WTC11 (cell line): ENCODE measurements around the gene NPR3. TPM values are rescaled to one million over a fixed set of nuclear protein-coding genes. Genes with fewer than 3 reads are reported as not detected.

Experiments used
- ATAC-seq: fragments of 200-7000 bp; cut with Tn5 transposase; 2 replicates; pipeline ENCODE4 v1.10.0; 2021; ENCODE audit warnings: mild to moderate bottlenecking, moderate library complexity
- CTCF ChIA-PET: fragments of 300-600 bp; sonication (Branson Sonifier 250); formaldehyde crosslinking; loops from one replicate; lab custom pipeline; 2021; ENCODE audit warnings: antibody characterized with exemption; lab: Charles Lee
- POLR2A ChIA-PET: fragments of 350-600 bp; sonication (Branson Sonifier 250); formaldehyde crosslinking; loops from one replicate; lab custom pipeline; 2021; ENCODE audit warnings: antibody characterized with exemption; lab: Charles Lee
- DNase-seq: peaks from one replicate; pipeline ENCODE4 v3.0.0; 2021; ENCODE audit warnings: low spot score
- H3K27ac Mint-ChIP-seq: 2 replicates; pipeline ENCODE4 v1.8.0; 2021; ENCODE audit warnings: mixed read lengths
- H3K27me3 Mint-ChIP-seq: 2 replicates; pipeline ENCODE4 v1.8.0; 2021; ENCODE audit warnings: low read depth, mild to moderate bottlenecking, moderate library complexity, mixed read lengths
- H3K36me3 Mint-ChIP-seq: 2 replicates; pipeline ENCODE4 v1.8.0; 2021; ENCODE audit warnings: mixed read lengths
- H3K4me1 Mint-ChIP-seq: 2 replicates; pipeline ENCODE4 v1.8.0; 2022; ENCODE audit warnings: mixed read lengths
- H3K4me3 Mint-ChIP-seq: 2 replicates; pipeline ENCODE4 v1.8.0; 2021; ENCODE audit warnings: mild to moderate bottlenecking, moderate library complexity, mixed read lengths
- H3K9me3 Mint-ChIP-seq: 2 replicates; pipeline ENCODE4 v1.8.0; 2021; ENCODE audit warnings: mixed read lengths
- HMGA2 ChIP-seq: fragments of 250-450 bp; sonication (Bioruptor Pico); IDR thresholded peaks from 2 replicates; pipeline ENCODE4 v1.4.0; 2021; ENCODE audit warnings: mild to moderate bottlenecking, moderate library complexity
- KAT7 ChIP-seq: sonication (generic); formaldehyde crosslinking; IDR thresholded peaks from 2 replicates; pipeline ENCODE4 v1.8.1; 2023; ENCODE audit warnings: missing genetic modification reagents, mild to moderate bottlenecking, borderline replicate concordance
- MXD4 ChIP-seq: fragments of 250-450 bp; sonication (Bioruptor Pico); IDR thresholded peaks from 2 replicates; pipeline ENCODE4 v1.8.0; 2021; ENCODE audit warnings: mild to moderate bottlenecking, moderate library complexity, borderline replicate concordance
- MYBL2 ChIP-seq: sonication (generic); formaldehyde crosslinking; IDR thresholded peaks from 2 replicates; pipeline ENCODE4 v1.8.1; 2023; ENCODE audit warnings: mild to moderate bottlenecking, moderate library complexity, missing genetic modification reagents
- NR1H2 ChIP-seq: sonication (generic); formaldehyde crosslinking; IDR thresholded peaks from 2 replicates; pipeline ENCODE4 v1.9.0; 2021; ENCODE audit warnings: mild to moderate bottlenecking, moderate library complexity, missing genetic modification reagents
- PRRX2 ChIP-seq: fragments of 250-450 bp; sonication (Bioruptor Pico); IDR thresholded peaks from 2 replicates; pipeline ENCODE4 v1.8.0; 2021; ENCODE audit warnings: mild to moderate bottlenecking
- ZMAT4 ChIP-seq: fragments of 250-450 bp; sonication (Bioruptor Pico); IDR thresholded peaks from 2 replicates; pipeline ENCODE4 v1.9.0; 2021; ENCODE audit warnings: mild to moderate bottlenecking
- ZNF138 ChIP-seq: sonication (generic); formaldehyde crosslinking; conservative IDR thresholded peaks from 2 replicates; pipeline ENCODE4 v1.8.1; 2022; ENCODE audit warnings: mild to moderate bottlenecking, moderate library complexity, missing genetic modification reagents
- ZNF671 ChIP-seq: fragments of 250-450 bp; sonication (Bioruptor Pico); IDR thresholded peaks from 2 replicates; pipeline ENCODE4 v1.8.0; 2021; ENCODE audit warnings: mild to moderate bottlenecking
- total RNA-seq: library from RNA; stranded (reverse); gene quantifications from 3 replicates; pipeline ENCODE4 v1.2.3, GENCODE V29; 2021
- TF ChIP-seq, protein P1 (sequence below): sonication (generic); formaldehyde crosslinking; IDR thresholded peaks from 2 replicates; pipeline ENCODE4 v1.8.1; 2023; ENCODE audit warnings: mild to moderate bottlenecking, missing genetic modification reagents
- TF ChIP-seq, protein P2 (sequence below): fragments of 250-450 bp; sonication (Bioruptor Pico); IDR thresholded peaks from 2 replicates; pipeline ENCODE4 v2.1.2; 2022; ENCODE audit warnings: mild to moderate bottlenecking, moderate library complexity
- TF ChIP-seq, protein P3 (sequence below): sonication (generic); formaldehyde crosslinking; IDR thresholded peaks from 2 replicates; pipeline ENCODE4 v1.8.0; 2023; ENCODE audit warnings: missing genetic modification reagents, mild to moderate bottlenecking, borderline replicate concordance
- TF ChIP-seq, protein P4 (sequence below): sonication (generic); formaldehyde crosslinking; IDR thresholded peaks from 2 replicates; pipeline ENCODE4 v1.8.1; 2022; ENCODE audit warnings: mild to moderate bottlenecking, missing genetic modification reagents, moderate library complexity, borderline replicate concordance
- TF ChIP-seq, protein P5 (sequence below): sonication (generic); formaldehyde crosslinking; IDR thresholded peaks from 2 replicates; pipeline ENCODE4 v1.8.0; 2022; ENCODE audit warnings: mild to moderate bottlenecking, missing genetic modification reagents
- TF ChIP-seq, protein P6 (sequence below): sonication (generic); formaldehyde crosslinking; IDR thresholded peaks from 2 replicates; pipeline ENCODE4 v1.8.1; 2023; ENCODE audit warnings: mild to moderate bottlenecking, missing genetic modification reagents, borderline replicate concordance
- TF ChIP-seq, protein P7 (sequence below): sonication (generic); formaldehyde crosslinking; IDR thresholded peaks from 2 replicates; pipeline ENCODE4 v1.8.0; 2022; ENCODE audit warnings: mild to moderate bottlenecking, missing genetic modification reagents

NPR3 gene
- total RNA-seq, 1 experiment from 2014 or later = 0.09 TPM

GRCh38 chr5:32722957-32723356, 11.8 kb downstream of the NPR3 start:
- H3K4me3 Mint-ChIP-seq = no peak overlapping the region
- peaks cover 36% of the 10 kb centered on the region for H3K9me3 Mint-ChIP-seq
- DNase-seq (no peak), ATAC-seq (no peak)
- TF ChIP-seq, protein P1, sequence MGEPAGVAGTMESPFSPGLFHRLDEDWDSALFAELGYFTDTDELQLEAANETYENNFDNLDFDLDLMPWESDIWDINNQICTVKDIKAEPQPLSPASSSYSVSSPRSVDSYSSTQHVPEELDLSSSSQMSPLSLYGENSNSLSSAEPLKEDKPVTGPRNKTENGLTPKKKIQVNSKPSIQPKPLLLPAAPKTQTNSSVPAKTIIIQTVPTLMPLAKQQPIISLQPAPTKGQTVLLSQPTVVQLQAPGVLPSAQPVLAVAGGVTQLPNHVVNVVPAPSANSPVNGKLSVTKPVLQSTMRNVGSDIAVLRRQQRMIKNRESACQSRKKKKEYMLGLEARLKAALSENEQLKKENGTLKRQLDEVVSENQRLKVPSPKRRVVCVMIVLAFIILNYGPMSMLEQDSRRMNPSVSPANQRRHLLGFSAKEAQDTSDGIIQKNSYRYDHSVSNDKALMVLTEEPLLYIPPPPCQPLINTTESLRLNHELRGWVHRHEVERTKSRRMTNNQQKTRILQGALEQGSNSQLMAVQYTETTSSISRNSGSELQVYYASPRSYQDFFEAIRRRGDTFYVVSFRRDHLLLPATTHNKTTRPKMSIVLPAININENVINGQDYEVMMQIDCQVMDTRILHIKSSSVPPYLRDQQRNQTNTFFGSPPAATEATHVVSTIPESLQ (CRISPR knock-in tag) = no peak
- no peak for TF ChIP-seq ZNF671 (CRISPR knock-in tag)
- H3K27ac Mint-ChIP-seq = no peak overlapping the region
- H3K4me1 Mint-ChIP-seq = no peaks in the 10 kb centered on the region
- ChIA-PET CTCF (no interaction called here), POLR2A (no interaction called here)
- peaks cover 3% of the 10 kb centered on the region; the same call in 1 of the 2 replicates for H3K36me3 Mint-ChIP-seq
- H3K27me3 Mint-ChIP-seq = peaks cover 21% of the 10 kb centered on the region

- no peaks in the 10 kb centered on the region; the same call in 1 of the 2 replicates for H3K36me3 Mint-ChIP-seq
- peaks cover 25% of the 10 kb centered on the region for H3K9me3 Mint-ChIP-seq
- CTCF ChIA-PET = no interaction called here
- H3K4me1 Mint-ChIP-seq = no peaks in the 10 kb centered on the region
- DNase-seq = no peak
- peaks cover 9% of the 10 kb centered on the region for H3K27me3 Mint-ChIP-seq
- POLR2A ChIA-PET = no interaction called here
- no peak for ATAC-seq
- no peak overlapping the region for H3K27ac Mint-ChIP-seq
- no peak overlapping the region for H3K4me3 Mint-ChIP-seq
- TF ChIP-seq HMGA2 (no peak), PRRX2 (no peak), NR1H2 (no peak), KAT7 (no peak), ZNF138 (CRISPR knock-in tag) (no peak), MXD4 (CRISPR knock-in tag) (no peak), MYBL2 (CRISPR knock-in tag) (no peak), ZMAT4 (no peak)
- TF ChIP-seq, protein P2, sequence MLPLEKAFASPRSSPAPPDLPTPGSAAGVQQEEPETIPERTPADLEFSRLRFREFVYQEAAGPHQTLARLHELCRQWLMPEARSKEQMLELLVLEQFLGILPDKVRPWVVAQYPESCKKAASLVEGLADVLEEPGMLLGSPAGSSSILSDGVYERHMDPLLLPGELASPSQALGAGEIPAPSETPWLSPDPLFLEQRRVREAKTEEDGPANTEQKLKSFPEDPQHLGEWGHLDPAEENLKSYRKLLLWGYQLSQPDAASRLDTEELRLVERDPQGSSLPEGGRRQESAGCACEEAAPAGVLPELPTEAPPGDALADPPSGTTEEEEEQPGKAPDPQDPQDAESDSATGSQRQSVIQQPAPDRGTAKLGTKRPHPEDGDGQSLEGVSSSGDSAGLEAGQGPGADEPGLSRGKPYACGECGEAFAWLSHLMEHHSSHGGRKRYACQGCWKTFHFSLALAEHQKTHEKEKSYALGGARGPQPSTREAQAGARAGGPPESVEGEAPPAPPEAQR (CRISPR knock-in tag) = no peak
- TF ChIP-seq, protein P3, sequence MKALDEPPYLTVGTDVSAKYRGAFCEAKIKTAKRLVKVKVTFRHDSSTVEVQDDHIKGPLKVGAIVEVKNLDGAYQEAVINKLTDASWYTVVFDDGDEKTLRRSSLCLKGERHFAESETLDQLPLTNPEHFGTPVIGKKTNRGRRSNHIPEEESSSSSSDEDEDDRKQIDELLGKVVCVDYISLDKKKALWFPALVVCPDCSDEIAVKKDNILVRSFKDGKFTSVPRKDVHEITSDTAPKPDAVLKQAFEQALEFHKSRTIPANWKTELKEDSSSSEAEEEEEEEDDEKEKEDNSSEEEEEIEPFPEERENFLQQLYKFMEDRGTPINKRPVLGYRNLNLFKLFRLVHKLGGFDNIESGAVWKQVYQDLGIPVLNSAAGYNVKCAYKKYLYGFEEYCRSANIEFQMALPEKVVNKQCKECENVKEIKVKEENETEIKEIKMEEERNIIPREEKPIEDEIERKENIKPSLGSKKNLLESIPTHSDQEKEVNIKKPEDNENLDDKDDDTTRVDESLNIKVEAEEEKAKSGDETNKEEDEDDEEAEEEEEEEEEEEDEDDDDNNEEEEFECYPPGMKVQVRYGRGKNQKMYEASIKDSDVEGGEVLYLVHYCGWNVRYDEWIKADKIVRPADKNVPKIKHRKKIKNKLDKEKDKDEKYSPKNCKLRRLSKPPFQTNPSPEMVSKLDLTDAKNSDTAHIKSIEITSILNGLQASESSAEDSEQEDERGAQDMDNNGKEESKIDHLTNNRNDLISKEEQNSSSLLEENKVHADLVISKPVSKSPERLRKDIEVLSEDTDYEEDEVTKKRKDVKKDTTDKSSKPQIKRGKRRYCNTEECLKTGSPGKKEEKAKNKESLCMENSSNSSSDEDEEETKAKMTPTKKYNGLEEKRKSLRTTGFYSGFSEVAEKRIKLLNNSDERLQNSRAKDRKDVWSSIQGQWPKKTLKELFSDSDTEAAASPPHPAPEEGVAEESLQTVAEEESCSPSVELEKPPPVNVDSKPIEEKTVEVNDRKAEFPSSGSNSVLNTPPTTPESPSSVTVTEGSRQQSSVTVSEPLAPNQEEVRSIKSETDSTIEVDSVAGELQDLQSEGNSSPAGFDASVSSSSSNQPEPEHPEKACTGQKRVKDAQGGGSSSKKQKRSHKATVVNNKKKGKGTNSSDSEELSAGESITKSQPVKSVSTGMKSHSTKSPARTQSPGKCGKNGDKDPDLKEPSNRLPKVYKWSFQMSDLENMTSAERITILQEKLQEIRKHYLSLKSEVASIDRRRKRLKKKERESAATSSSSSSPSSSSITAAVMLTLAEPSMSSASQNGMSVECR = no peak
- TF ChIP-seq, protein P4, sequence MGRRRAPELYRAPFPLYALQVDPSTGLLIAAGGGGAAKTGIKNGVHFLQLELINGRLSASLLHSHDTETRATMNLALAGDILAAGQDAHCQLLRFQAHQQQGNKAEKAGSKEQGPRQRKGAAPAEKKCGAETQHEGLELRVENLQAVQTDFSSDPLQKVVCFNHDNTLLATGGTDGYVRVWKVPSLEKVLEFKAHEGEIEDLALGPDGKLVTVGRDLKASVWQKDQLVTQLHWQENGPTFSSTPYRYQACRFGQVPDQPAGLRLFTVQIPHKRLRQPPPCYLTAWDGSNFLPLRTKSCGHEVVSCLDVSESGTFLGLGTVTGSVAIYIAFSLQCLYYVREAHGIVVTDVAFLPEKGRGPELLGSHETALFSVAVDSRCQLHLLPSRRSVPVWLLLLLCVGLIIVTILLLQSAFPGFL (CRISPR knock-in tag) = no peak
- TF ChIP-seq, protein P5, sequence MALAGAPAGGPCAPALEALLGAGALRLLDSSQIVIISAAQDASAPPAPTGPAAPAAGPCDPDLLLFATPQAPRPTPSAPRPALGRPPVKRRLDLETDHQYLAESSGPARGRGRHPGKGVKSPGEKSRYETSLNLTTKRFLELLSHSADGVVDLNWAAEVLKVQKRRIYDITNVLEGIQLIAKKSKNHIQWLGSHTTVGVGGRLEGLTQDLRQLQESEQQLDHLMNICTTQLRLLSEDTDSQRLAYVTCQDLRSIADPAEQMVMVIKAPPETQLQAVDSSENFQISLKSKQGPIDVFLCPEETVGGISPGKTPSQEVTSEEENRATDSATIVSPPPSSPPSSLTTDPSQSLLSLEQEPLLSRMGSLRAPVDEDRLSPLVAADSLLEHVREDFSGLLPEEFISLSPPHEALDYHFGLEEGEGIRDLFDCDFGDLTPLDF (CRISPR knock-in tag) = no peak
- TF ChIP-seq, protein P6, sequence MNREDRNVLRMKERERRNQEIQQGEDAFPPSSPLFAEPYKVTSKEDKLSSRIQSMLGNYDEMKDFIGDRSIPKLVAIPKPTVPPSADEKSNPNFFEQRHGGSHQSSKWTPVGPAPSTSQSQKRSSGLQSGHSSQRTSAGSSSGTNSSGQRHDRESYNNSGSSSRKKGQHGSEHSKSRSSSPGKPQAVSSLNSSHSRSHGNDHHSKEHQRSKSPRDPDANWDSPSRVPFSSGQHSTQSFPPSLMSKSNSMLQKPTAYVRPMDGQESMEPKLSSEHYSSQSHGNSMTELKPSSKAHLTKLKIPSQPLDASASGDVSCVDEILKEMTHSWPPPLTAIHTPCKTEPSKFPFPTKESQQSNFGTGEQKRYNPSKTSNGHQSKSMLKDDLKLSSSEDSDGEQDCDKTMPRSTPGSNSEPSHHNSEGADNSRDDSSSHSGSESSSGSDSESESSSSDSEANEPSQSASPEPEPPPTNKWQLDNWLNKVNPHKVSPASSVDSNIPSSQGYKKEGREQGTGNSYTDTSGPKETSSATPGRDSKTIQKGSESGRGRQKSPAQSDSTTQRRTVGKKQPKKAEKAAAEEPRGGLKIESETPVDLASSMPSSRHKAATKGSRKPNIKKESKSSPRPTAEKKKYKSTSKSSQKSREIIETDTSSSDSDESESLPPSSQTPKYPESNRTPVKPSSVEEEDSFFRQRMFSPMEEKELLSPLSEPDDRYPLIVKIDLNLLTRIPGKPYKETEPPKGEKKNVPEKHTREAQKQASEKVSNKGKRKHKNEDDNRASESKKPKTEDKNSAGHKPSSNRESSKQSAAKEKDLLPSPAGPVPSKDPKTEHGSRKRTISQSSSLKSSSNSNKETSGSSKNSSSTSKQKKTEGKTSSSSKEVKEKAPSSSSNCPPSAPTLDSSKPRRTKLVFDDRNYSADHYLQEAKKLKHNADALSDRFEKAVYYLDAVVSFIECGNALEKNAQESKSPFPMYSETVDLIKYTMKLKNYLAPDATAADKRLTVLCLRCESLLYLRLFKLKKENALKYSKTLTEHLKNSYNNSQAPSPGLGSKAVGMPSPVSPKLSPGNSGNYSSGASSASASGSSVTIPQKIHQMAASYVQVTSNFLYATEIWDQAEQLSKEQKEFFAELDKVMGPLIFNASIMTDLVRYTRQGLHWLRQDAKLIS (CRISPR knock-in tag) = no peak
- TF ChIP-seq, protein P7, sequence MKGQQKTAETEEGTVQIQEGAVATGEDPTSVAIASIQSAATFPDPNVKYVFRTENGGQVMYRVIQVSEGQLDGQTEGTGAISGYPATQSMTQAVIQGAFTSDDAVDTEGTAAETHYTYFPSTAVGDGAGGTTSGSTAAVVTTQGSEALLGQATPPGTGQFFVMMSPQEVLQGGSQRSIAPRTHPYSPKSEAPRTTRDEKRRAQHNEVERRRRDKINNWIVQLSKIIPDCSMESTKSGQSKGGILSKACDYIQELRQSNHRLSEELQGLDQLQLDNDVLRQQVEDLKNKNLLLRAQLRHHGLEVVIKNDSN (CRISPR knock-in tag) = no peak
Measured at GRCh38 chr5:32724526-32724925, 13.4 kb downstream of the NPR3 start.
